RWPE2 (cell line): ENCODE data around the gene LEO1.

Experiments
- ATAC-seq: fragments of 200-7000 bp; cut with Tn5 transposase; 3 replicates; pipeline ENCODE4 v1.9.1; 2021; ENCODE audit warnings: low read depth
- DNase-seq: peaks from one replicate; pipeline ENCODE4 v3.0.0-alpha.2; 2020; ENCODE audit warnings: low spot score
- H3K27ac ChIP-seq: fragments of 450-650 bp; 2 replicates; pipeline ENCODE4 v1.5.1; 2017; ENCODE audit warnings: mild to moderate bottlenecking; ENCODE audit not compliant: poor library complexity, severe bottlenecking
- H3K27me3 ChIP-seq: fragments of 250-450 bp; sonication (Bioruptor Pico); 2 replicates; pipeline ENCODE4 v1.5.1; 2021; ENCODE audit warnings: mild to moderate bottlenecking, moderate library complexity; ENCODE audit not compliant: insufficient read depth, poor library complexity, severe bottlenecking
- H3K36me3 ChIP-seq: fragments of 250-450 bp; sonication (Bioruptor Pico); 2 replicates; pipeline ENCODE4 v1.5.1; 2020; ENCODE audit warnings: low read depth, mild to moderate bottlenecking, moderate library complexity
- H3K4me1 ChIP-seq: fragments of 250-450 bp; sonication (Bioruptor Pico); 2 replicates; pipeline ENCODE4 v1.5.1; 2021; ENCODE audit warnings: mild to moderate bottlenecking, moderate library complexity; ENCODE audit not compliant: insufficient read depth, poor library complexity, severe bottlenecking
- H3K4me3 ChIP-seq: fragments of 250-450 bp; sonication (Bioruptor Pico); 2 replicates; pipeline ENCODE4 v1.5.1; 2021; ENCODE audit warnings: mild to moderate bottlenecking, moderate library complexity; ENCODE audit not compliant: severe bottlenecking
- H3K9me3 ChIP-seq: fragments of 250-450 bp; sonication (Bioruptor Pico); 2 replicates; pipeline ENCODE4 v1.5.1; 2021; ENCODE audit warnings: mild to moderate bottlenecking, moderate library complexity; ENCODE audit not compliant: severe bottlenecking
- CTCF ChIP-seq: fragments of 450-650 bp; IDR thresholded peaks from one replicate; pipeline ENCODE4 v1.5.1; 2017; ENCODE audit warnings: mild to moderate bottlenecking, moderate library complexity; ENCODE audit not compliant: poor library complexity, severe bottlenecking

The LEO1 gene

GRCh38 chr15:51926809-51927208, 44.8 kb downstream of the LEO1 start:
- ATAC-seq, result no peak
- no peak for TF ChIP-seq CTCF
- DNase-seq, result no peak
- no peak overlapping the region for H3K27ac ChIP-seq
- H3K9me3 ChIP-seq, result no peaks in the 10 kb centered on the region
- peaks cover 83% of the 10 kb centered on the region for H3K36me3 ChIP-seq
- H3K4me3 ChIP-seq, result no peak overlapping the region
- H3K4me1 ChIP-seq, result peaks cover 5% of the 10 kb centered on the region
- H3K27me3 ChIP-seq, result no peaks in the 10 kb centered on the region

- Histone ChIP-seq H3K4me1 (no peaks in the 10 kb centered on the region), H3K4me3 (no peak overlapping the region), H3K9me3 (no peaks in the 10 kb centered on the region), H3K27me3 (no peaks in the 10 kb centered on the region), H3K36me3 (peaks cover 88% of the 10 kb centered on the region), H3K27ac (no peak overlapping the region)
- DNase-seq, result no peak
- no peak for TF ChIP-seq CTCF
- ATAC-seq, result peak; percentile 35; the same call in 1 of the 3 replicates
Measured at GRCh38 chr15:51924156-51925068, 47.2 kb downstream of the LEO1 start.

- DNase-seq (no peak), ATAC-seq (peak; percentile 88)
- peaks cover 97% of the 10 kb centered on the region for H3K36me3 ChIP-seq
Measured at GRCh38 chr15:51917493-51917892, 54.1 kb downstream of the LEO1 start.

GRCh38 chr15:51912528-51912927, 59.0 kb downstream of the LEO1 start:
- Histone ChIP-seq H3K4me3 (no peak overlapping the region), H3K27ac (no peak overlapping the region), H3K9me3 (no peaks in the 10 kb centered on the region), H3K4me1 (no peaks in the 10 kb centered on the region), H3K36me3 (peaks cover 98% of the 10 kb centered on the region), H3K27me3 (no peaks in the 10 kb centered on the region)
- no peak for TF ChIP-seq CTCF
- DNase-seq (no peak), ATAC-seq (no peak)

More at GRCh38 chr15:51917493-51917892, 54.1 kb downstream of the LEO1 start:
- Histone ChIP-seq H3K9me3 (no peaks in the 10 kb centered on the region), H3K4me3 (no peak overlapping the region), H3K27ac (no peak overlapping the region), H3K4me1 (no peaks in the 10 kb centered on the region), H3K27me3 (no peaks in the 10 kb centered on the region)
- TF ChIP-seq CTCF, result peak; percentile 75

GRCh38 chr15:51909584-51909983, 62.0 kb downstream of the LEO1 start:
- ATAC-seq (no peak), DNase-seq (no peak)
- Histone ChIP-seq H3K27ac (no peak overlapping the region), H3K9me3 (no peaks in the 10 kb centered on the region), H3K4me3 (no peak overlapping the region), H3K27me3 (no peaks in the 10 kb centered on the region), H3K36me3 (peaks cover 98% of the 10 kb centered on the region), H3K4me1 (peaks cover 9% of the 10 kb centered on the region)
- TF ChIP-seq CTCF, result no peak
